Medulla oblongata (tissue), 1 donor: ENCODE measurements around the gene TLL1.

Source experiments
- DNase-seq: peaks from one replicate; pipeline ENCODE4 v3.0.0-alpha.2; 2015; ENCODE audit errors: extremely low spot score

The TLL1 gene

DNA sequence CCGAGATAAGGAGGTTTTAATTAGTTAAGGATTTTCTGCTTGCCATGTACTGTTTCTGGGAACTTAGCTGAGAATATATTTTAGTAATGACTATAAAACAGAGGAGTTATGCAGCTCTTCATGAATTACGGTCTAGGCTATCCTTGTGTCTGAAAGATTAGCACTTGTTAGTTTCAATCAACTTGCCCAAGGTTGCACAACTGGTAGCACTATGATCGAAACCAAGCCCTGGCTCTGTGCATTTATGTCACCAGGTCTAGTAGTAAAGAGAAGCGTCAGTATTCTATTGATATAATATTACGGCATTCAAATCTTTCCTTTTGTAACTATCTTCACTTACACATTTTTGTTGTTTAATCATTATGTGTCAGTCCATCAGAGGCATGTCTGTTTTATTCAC is 176.0 kb downstream of the TLL1 start:
- no peak for DNase-seq

GRCh38 chr4:166064721-166065120 is 191.7 kb downstream of the TLL1 start:
- DNase-seq: no peak

DNA sequence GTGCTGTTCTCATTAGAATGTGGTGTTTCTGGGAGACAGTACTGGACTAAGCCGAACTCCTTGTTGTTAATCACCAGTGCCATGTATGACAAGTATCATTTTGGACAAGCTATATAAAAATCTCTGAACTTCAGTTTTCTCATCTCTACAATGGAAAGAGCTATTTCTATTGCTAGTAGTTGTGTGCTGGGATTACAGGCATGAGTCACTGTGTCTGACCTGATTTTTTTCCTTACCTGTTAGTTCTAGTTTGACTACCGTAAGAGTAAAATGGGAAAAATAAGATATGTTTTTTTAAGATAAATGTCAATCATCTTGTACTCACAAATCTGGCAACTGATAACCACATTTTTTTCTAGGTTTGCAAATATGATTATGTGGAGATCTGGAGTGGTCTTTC is 192.3 kb downstream of the TLL1 start:
- DNase-seq: no peak

DNA sequence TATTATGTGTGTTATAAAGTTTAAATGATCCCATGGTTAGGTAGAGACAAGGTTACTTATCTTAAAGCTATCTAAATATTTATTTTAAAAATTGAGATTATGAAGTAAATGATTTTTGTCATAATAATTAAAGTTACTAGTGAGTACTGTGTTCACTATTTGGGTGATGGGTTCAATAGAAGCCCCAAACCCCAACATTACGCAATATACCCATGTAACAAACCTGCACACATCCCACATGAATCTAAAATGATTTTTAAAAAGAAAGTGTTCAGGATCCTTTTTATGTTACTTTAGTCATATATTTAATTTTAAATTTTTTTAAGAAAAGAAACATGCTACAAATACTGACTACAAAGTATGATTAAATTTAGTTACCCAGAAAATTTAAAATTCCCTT is 193.9 kb downstream of the TLL1 start:
- no peak for DNase-seq

DNA sequence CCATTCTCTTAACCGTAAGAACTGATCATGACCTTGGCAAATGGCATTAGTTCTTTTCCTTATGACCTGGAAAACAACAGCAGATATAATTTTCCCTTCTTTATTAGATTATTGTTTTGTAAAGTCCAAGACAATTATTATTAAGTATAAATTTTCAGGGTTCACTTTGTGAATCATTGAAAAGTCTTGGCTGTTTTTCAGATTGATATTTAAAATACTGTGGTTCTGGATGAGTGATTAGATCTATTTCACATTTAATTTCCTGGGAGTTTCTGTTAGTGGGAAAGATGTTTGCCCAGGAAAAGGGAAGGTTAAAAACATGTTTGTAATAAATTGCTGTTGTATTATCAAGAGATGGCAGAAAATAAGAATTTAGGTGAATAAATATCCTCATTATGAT is 194.9 kb downstream of the TLL1 start:
- no peak for DNase-seq

GRCh38 chr4:166073783-166074182 is 200.7 kb downstream of the TLL1 start:
- DNase-seq: no peak

DNA sequence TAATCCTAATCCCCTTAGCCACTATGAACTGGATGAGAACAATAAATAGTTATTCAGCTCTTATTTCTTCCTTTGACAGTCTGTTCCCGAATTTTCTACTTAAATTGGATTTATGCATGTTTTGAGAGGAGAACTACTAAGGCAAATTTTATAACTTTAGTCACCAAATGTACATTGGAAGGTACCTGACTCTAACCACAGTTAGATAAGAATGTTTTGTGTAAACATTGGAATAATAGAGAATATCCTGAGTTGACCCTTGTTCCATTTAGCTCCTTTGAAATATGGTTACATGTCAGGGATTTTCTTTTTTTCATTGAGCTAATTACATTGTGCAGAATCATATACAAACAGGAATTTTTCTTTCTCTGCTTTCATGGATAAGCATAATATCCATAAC is 202.6 kb downstream of the TLL1 start:
- DNase-seq: no peak

- no peak for DNase-seq
Observed at GRCh38 chr4:166077782-166078181, 204.7 kb downstream of the TLL1 start.

DNA sequence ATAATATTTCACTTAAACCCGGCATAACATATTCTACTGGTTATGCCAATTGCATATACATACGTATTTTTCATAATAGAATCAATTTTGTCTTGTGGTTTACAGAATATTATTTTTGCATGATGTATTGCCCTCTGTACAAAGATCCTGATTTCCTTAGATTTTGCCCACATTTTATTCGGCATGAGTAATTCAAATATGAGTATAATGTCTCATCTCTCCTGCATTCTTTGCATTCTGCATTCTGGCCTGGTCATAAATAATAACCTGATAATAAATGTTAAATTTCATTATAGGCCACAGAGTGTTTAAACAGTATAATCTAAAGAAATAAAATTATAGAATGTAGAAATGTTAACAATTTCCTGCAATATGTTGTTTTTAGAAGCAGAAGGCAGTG is 205.3 kb downstream of the TLL1 start:
- DNase-seq: no peak

GRCh38 chr4:166078955-166079354 is 205.9 kb downstream of the TLL1 start:
- DNase-seq: no peak

GRCh38 chr4:166087569-166087968 is 214.5 kb downstream of the TLL1 start:
- DNase-seq: no peak

DNA sequence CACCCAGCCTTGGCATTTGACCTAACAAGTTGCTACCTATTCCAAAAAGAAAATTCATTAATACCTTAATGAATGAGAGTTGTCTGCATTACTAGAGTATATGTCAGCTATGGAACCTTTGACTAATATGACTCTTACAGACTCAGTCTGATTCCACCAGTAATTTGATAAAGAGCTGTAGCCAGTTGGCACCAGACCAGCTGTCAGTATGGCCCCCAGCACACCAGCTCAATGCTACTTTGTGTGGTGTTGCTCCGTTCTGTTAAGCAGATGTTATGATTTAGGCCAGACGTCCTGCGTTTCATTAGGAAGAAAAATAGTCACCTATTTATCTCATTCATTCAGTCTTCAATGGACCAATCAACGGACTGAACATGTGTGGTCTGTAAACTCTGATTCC is 215.5 kb downstream of the TLL1 start:
- no peak for DNase-seq

DNA sequence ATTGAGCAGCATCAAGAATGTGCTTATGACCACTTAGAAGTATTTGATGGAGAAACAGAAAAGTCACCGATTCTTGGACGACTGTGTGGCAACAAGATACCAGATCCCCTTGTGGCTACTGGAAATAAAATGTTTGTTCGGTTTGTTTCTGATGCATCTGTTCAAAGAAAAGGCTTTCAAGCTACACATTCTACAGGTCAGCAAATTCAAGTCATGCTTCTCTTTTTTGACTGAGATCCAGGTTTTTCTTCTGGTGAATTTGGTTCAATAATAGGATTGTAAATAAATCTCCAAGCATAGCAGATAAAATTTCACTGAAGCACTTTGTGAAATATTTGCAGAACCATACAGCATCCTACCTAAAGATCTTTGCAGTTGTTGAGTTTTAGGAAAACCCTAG is 218.1 kb downstream of the TLL1 start:
- DNase-seq: no peak

- DNase-seq: peak; percentile 61
Observed at GRCh38 chr4:166091912-166092510, 219.0 kb downstream of the TLL1 start.

- DNase-seq: no peak
Observed at GRCh38 chr4:166092797-166093290, 219.8 kb downstream of the TLL1 start.

- no peak for DNase-seq
Observed at GRCh38 chr4:166104623-166105022, 231.6 kb downstream of the TLL1 start.

DNA sequence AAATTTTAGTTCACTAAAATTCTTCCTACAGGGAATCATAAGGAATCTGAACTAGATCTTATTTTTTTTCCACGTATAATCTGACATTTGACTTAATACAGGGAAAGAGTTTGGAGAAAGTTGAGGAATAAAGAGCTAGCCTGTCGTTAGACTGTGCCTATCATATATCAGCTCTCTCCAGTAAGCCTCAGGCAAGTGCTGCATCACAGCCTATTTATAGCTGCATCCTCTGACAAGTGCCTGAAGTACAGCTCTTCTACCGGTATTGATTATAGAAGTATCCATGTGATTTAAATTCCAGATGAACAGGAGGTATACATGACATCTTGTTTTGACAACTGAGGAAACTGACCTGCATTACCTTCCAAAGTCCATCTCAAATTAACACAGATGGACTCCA is 248.9 kb downstream of the TLL1 start:
- DNase-seq: no peak

DNA sequence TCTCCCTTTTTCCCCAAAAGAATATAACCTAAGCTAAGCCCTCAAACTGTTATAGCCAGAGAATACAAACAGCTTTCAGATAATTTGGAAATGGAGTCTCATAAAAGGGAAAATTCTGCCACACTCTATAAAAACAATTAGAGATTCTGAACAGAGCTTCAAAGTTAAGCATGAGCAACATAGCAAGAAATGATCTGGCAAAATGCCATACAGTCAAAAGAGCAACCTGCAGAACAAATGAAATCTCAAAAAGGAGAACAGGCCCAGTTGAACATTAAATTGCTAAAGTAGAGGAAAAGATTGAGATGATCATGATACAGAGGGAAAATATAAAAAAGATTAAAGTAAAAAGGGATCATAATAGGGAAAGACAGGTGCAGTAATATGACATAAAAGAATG is 250.5 kb downstream of the TLL1 start:
- no peak for DNase-seq

GRCh38 chr4:166128403-166128802 is 255.4 kb downstream of the TLL1 start:
- DNase-seq: no peak

- DNase-seq: no peak
Observed at GRCh38 chr4:166134285-166134684, 261.2 kb downstream of the TLL1 start.

DNA sequence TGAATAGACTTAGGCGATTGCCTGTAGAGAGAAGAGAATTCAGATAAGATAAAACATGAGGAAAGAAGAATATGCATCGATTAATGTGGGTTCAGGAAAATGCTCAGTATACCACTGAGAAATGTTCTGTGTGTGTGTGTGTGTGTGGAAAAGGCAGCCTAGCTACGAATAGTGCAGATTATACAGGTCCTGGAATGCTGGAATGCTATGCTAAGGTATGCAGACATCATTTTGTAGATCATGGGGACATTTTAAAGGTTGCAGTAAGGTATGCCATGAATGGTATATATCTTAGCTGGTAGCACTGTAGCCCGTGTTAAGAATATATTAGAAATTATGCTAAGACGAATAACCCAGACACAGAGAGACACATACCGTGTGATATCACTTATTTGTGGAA is 267.9 kb downstream of the TLL1 start:
- no peak for DNase-seq

DNA sequence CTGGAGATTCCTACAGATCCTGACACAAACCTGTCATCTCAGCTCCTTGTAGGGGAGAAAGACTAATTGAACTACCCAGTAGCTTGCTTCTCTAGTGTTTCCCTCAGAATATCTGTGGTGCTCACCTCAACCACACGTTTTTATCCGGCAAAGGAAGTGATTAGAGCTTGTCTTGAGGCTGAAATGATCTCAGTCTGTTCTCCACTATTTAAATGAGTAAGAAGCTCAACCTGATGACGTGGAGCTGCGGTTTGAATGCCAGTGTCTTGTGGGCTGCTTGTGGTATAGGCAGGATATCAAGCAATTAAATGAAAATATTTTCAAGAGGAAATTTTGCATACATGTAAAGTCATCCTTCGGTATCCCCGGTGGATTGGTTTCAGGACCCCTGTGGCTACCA is 270.2 kb downstream of the TLL1 start:
- DNase-seq: no peak

- DNase-seq: no peak
Observed at GRCh38 chr4:166144607-166145006, 271.6 kb downstream of the TLL1 start.

GRCh38 chr4:166146806-166147540 is 273.9 kb downstream of the TLL1 start:
- DNase-seq: no peak
